ENCODE data around the gene CRABP1.

GRCh38 chr15:78339559-78339958, 594 bp upstream of the CRABP1 start:
- no peak for TF ChIP-seq ZNF610 (tag by site-specific recombination; IDR thresholded peaks at IDR 0.05; ENCODE audit: borderline replicate concordance)
- TF ChIP-seq CTCF (tag by site-specific recombination; IDR thresholded peaks at IDR 0.05) = no peak
- TF ChIP-seq ZNF18 (tag by site-specific recombination; IDR thresholded peaks at IDR 0.05) = no peak
- TF ChIP-seq ZNF549 (tag by site-specific recombination; IDR thresholded peaks at IDR 0.05) = no peak

Data from HEK293 (cell line).